ENCODE measurements around the gene PNO1. TPM values are rescaled to one million over a fixed set of nuclear protein-coding genes. Genes with fewer than 3 reads are reported as not detected.

Gene PNO1
- total RNA-seq, 1 donor from 2014 or later, result 9.3 TPM

Other genes with a start within 250 kb of the PNO1 start
- 21.9 TPM for gene C1D, start 94.9 kb upstream of the PNO1 start, total RNA-seq
- 28.2 TPM for gene PPP3R1, start 94.6 kb downstream of the PNO1 start, total RNA-seq
- 43.2 TPM for gene CNRIP1, start 162.1 kb downstream of the PNO1 start, total RNA-seq
- 4.4 TPM for gene PLEK, start 207.4 kb downstream of the PNO1 start, total RNA-seq